RPMI7951 (cell line): ENCODE measurements around the gene BIRC2. TPM values are rescaled to one million over a fixed set of nuclear protein-coding genes. Genes with fewer than 3 reads are reported as not detected.
"Not testable (repeated sequence)": the region's sequence is repeated elsewhere in the genome, so short reads cannot be mapped to it uniquely, and the experiment has no call there.

ENCODE experiments used
- DNase-seq: peaks from one replicate; pipeline ENCODE4 v3.0.0-alpha.2; 2012; ENCODE audit warnings: low read depth
- total RNA-seq: library from RNA; depleted of rRNA; stranded (reverse); fragments of >200 nt; shearing (Covaris generic); gene quantifications from 2 replicates; pipeline ENCODE4 v1.2.3, GENCODE V29; 2014; rRNA removed

Gene BIRC2
- 79.0 and 98.2 TPM in 2 replicates for total RNA-seq

- peak; percentile 90 for DNase-seq
Observed at GRCh38 chr11:102346748-102347461, at the start of gene BIRC2. BIRC2 (plus strand) TSS chr11:102347214; CDS start chr11:102349855, 2,641 bp downstream.

DNA sequence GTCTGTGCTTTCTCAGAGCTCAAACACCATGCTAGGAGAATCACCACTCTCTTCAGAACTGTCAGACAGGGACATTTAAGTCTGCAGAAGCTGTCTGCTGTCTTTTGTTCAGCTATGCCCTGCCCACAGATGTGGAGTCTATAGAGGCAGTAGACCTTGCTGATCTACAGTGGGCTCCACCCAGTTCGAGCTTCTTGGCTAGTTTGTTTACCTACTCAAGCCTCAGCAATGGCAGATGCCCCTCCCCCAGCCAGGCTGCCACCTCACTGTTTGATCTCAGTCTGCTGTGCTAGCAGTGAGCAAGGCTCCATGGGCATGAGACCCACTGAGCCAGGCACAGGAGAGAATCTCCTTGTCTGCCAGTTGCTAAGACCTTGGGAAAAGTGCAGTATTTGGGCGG is 46.2 kb upstream of the BIRC2 start:
- not testable (repeated sequence) for DNase-seq

- DNase-seq = no peak
Observed at GRCh38 chr11:102302241-102302640, 44.8 kb upstream of the BIRC2 start.

DNA sequence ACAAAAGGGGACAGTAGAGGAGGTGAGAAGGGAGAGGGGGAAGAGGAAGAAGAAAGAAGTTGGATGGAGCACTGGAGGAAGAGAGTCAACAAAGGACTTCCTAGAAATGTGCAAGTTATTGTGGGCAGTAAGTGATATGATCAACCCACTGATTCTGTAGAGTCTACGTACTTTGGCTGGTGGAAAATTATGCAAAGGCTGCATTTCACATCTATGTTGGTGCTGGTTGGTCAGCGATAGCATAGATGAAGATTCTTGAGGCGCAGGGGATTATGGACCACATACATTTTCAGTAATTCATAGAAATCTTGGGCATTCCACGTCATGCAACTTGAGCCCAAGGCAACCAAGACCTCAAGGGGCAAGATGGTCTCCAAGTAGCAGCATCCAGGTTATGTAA is 42.3 kb upstream of the BIRC2 start:
- no peak for DNase-seq

DNA sequence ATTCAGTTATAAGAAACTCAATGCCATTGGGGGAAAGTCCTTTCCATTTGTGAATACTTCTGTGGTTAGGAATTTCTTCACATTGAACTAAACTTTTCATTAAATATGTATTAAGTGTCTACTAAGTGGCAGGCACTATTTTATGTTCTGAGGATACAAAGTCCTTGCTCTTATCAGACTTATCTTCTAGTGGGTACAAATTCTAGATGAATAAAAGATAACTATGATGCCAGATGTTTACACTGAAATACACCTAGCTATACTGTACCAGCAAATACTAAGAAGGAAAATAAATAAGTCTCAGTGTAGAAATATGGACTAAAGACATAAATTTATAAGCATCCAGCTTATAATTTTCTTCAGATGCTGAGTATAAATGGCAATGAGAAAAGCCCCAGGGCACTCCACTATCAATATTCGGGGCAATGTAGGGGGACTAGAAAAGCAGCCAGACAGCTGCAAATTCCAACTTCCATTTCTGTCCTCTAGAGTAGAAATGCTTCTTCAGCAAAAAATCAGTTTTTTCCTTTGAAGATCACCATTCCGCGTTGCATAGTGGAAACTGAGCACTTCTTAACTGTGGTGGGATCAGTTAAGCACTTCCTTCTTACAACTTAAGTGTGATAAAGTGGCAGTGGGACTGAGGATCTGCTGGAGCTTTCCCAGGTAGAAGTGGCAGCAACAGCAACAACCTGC is 41.5 kb upstream of the BIRC2 start:
- DNase-seq = no peak

DNA sequence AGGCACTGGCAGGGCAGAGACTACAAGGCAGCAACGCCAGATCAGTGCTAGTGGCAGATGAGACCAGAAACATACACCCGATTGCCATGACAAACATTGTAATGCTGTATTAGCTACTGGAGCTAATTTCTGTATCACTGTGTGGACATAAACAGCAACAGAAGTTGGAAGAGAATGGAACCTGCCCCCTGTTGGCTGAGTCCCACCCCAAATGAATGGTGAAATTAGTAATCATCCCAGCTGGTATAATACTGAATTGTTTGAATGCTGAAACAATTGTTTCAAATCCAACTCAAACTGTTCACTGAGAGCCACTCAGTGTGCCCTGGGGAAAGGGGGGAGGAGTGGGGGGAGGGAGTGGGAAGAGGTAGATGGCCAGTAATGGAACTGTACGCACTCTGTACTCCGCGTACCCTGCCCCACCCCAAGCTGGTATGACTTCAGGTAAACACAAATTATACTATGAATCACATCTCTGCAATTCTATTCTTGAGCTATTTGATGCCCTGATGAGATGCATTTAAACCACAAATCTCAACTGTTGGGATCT is 40.9 kb upstream of the BIRC2 start:
- DNase-seq = peak; percentile 17

- DNase-seq = no peak
Observed at GRCh38 chr11:102306817-102307726, 39.9 kb upstream of the BIRC2 start.

DNA sequence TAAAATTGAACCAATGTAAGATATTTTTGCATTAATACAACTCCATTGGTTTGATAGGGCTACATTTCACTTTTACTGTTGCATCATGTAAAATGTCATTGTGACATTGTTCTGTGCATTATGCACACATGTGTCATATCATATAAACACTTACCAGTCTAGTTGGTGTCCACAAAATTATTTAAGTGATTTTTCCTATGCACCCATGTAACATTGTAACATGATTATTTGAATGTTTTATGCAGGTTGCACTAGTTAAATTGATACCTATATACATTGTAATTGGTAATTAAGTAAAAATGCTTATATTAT is 39.3 kb upstream of the BIRC2 start:
- DNase-seq = no peak

GRCh38 chr11:102309621-102310541 is 37.1 kb upstream of the BIRC2 start:
- DNase-seq = no peak

DNA sequence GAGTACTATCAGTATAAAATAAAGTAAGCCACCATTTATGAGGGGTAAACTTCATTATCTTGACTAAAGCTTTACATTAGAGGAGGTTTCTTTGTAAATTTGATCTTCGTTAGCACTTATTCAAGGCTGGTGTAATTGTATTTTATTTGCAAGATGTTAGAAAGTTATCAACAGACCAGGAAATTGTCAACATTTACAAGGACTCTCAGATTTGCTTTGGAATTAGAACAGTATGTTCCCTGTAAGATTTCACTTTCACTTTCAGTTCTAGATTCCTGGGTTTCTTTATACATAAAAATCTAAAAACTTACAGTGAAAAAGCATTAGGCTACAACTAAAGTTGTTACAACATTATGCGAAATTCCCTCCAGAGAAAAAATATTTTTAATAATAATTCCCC is 34.3 kb upstream of the BIRC2 start:
- peak; percentile 47 for DNase-seq

GRCh38 chr11:102313238-102313940 is 33.6 kb upstream of the BIRC2 start:
- DNase-seq = peak; percentile 31

DNA sequence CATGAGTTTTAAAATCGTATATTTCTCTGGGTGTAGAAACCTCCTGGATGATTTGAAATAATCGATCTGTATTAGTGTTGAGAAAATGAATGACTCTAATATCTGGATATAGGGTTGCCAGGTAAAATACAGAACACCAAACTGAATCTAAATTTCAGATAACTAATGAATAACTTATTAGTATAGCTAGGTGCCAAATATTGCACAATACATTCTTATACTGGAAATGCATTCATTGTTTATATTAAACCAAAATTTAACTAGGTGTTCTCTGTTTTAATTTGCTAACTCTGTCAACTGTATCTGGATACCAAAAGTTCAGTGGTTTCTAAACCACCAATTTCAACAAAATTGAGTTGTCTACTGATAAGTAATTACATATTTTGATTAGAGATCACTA is 32.2 kb upstream of the BIRC2 start:
- DNase-seq = no peak

DNA sequence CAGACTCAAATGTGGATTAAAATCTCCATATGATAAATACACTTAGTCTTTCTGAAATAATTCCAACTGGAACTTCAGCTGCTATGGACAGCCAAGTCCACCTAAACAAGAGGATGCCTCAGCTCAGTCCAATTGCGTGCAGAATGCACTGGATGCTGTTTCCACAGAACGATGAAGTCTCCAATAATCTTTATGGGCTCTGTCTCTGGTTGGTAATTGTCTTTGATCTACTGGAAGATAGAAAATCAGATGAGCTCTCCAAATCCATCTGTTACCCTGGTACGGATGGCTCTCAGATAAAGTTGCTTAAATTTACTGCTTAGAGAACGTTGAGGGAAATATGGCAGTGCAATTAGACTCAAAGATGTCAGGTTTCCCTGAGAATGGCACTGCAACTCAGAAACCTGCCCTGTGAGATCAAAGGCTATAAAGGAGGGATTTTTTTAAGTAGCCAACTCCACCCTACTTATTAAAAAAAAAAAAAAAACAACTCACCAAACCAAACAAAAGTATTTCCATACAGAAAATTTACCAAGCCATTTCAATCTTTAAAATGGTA is 30.6 kb upstream of the BIRC2 start:
- no peak for DNase-seq

- DNase-seq = peak; percentile 97
Observed at GRCh38 chr11:102317099-102317767, 29.8 kb upstream of the BIRC2 start, which contains the start of gene BIRC3. BIRC3 (plus strand) TSS chr11:102317484; CDS start chr11:102324510, 7,026 bp downstream.

GRCh38 chr11:102317768-102318103 is 29.3 kb upstream of the BIRC2 start:
- no peak for DNase-seq

DNA sequence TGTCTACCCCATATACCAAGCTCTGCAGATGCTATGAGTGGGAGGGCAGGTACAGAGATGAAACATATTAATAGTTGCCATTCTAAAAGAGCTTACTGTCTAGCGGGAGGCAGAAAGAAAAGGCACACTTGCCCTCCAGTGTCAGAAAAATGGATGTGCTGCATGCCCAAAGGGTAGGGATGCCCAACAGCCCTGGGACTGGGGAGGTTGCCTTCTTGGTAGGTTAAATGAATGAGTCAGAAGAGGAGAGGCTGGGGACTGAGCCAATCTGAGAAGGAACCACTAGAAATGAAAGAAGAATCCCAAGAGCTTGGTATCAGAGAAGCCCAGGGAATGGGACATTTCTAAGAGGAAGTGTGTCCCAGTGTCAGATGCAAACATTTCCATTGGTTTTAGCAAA is 28.5 kb upstream of the BIRC2 start:
- peak; percentile 82 for DNase-seq

DNA sequence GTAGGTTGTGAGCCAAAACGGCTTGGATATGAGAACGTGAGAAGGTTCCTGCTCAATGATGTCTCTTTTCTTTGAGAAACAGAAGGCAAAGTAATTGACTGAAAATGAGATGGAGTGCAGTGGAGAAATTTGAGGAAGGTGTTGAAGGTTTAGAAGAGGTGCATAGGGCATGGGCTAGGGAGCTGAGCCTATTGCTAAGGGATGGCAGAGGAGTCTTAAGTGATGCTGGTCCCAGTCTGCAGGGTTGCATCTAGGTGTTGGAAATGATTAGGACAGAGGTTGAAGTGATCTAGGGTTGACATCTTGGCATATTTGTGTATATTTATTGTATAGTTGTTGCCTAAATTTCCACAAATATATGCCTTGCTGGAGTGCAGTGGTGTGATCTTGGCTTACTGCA is 27.5 kb upstream of the BIRC2 start:
- no peak for DNase-seq

DNA sequence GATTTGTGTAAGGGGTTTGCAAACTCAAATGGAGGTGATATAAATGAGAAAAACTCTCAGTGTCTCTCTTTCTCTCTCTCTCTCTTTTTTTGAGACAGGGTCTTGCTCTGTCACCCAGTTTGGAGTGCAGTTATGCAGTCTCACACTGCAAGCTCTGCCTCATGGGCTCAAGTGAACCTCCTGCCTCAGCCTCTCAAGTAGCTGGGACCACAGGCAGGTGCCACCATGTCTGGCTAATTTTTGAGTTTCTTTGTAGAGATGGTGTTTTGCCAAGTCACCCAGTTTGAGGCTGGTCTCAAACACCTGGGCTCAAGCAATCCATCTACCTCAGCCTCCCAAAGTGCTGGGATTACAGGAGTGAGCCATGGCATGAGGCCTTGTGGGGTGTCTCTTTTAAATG is 26.8 kb upstream of the BIRC2 start:
- no peak for DNase-seq

DNA sequence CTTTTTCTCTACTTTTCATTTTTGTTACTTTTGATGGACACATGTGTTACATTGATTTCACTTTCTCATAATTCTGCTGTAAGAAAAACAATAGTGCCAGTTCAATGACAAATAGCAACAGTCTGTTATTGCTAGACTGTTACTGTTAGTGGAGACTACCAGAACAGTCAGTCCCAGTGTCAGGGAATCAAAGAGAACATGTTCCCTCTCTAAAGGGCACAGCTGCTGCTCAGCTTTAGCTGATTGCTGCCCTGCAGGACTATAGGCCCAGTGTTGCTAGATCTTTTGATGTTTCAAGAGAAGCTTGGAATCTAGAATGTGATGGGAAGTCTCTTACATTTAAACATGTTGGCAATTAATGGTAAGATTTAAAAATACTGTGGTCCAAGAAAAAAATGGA is 26.3 kb upstream of the BIRC2 start:
- DNase-seq = no peak

DNA sequence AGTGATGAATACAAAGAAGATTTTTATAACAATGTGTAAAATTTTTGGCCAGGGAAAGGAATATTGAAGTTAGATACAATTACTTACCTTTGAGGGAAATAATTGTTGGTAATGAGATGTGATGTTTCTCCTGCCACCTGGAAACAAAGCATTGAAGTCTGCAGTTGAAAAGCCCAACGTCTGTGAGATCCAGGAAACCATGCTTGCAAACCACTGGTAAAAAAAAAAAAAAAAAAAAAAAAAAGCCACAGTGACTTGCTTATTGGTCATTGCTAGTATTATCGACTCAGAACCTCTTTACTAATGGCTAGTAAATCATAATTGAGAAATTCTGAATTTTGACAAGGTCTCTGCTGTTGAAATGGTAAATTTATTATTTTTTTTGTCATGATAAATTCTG is 24.5 kb upstream of the BIRC2 start:
- no peak for DNase-seq
